Activated CD4-positive, alpha-beta T cell treated with anti-CD3 and anti-CD28 coated beads, Interleukin-2, amount 50 U/mL, for 1 hour (primary cell): Measurements from ENCODE around the gene HPGDS.
"Not testable (repeated sequence)": the region's sequence is repeated elsewhere in the genome, so short reads cannot be mapped to it uniquely, and the experiment has no call there.

Source experiments
- DNase-seq: peaks from one replicate; pipeline ENCODE4 v3.0.0-alpha.2; 2020

The HPGDS gene

DNA sequence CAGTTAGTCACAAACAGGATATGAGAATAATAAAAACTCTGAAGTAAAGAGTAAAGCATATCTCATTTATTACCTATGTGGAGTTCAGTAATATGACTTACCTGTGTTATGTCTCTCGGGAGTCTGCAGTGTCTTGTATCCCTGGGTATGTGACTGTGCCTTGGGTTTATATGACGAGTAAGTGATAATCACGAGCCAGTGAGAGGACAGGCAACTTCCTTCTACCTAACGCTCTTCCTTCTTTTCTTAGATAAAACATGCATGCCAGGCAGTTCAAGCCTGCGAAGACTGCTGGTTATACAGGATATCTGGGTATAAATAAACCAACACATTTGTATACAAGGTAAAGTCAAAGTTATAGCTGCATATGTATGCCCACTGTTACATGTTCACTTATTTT lies at the start of gene HPGDS:
HPGDS (minus strand) TSS at position 143 of the 400 bp plus-strand sequence. CDS start 8,207 bp downstream, outside the sequence.
- no peak for DNase-seq

DNA sequence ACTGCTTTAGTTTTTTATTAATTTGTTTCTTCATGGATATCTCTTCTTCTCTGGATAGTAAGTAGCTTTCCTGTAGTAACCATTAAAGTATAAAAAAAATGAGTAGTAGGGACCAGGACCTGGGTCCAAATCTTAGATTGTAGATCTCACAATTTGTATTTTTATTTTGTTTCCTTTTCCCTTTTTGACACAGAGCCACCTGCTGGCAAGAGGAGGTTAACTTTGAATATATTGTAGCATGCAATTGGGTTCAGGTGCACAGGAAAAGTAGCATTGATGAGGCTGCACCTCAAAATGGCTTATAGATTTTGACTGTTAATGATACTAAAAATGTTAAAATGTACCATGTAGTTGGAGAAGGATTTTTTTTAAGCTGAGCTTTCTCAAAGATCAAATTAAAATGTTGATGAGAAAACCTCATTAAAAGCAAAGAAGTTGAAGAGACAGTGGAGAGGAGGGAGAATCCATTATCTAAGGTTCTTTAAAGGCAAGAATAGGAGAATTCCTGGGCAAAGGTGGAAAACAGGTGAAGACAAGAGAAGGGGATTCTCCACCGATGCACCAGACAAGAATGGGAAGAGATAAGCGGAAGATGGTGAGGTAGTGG lies 48.3 kb upstream of the HPGDS start:
- DNase-seq = no peak

DNA sequence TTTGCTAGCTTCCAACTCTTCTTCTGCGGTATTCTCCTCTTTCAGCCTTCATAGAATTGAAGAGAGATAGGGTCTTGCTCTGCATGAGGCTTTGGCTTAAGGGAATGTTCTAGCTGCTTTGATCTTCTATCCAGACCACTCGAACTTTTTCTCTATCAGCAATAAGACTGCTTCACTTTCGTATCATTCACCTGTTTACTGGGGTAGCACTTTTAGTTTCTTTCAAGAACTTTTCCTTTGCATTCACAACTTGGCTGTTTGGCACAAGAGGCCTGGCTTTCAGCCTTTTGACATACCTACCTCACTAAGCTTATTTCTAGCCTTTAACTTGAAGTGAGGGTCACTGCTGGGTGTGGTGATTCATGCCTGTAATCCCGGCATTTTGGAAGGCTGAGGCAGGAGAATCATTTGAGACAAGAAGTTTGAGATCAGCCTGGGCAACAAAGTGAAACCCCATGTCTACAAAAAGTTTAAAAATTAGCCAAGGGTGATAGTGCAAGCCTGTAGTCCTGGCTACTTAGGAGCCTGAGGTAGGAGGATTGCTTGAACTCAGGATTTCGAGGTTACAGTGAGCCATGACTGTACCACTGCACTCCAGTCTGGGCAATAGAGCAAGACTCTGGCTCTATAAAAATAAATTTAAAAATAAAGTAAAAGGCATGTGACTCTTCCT lies 47.1 kb upstream of the HPGDS start:
- DNase-seq = no peak

DNA sequence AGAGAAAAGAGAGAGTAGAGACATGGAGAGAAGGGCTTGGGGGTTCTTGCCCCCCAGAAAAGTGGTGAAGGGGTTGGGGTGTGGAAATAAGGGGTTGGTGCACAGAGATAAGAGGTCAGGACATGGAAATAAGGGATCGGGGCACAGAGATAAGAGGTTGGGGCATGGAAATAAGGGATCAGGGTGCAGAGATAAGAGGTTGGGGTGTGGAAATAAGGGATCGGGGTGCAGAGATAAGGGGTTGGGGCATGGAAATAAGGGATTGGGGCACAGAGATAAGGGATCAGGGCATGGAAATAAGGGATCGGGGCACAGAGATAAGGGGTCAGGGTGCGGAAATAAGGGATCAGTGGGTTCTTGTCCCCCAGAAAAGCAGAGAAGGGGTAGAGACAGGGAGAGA lies 45.3 kb upstream of the HPGDS start:
- DNase-seq = not testable (repeated sequence)

DNA sequence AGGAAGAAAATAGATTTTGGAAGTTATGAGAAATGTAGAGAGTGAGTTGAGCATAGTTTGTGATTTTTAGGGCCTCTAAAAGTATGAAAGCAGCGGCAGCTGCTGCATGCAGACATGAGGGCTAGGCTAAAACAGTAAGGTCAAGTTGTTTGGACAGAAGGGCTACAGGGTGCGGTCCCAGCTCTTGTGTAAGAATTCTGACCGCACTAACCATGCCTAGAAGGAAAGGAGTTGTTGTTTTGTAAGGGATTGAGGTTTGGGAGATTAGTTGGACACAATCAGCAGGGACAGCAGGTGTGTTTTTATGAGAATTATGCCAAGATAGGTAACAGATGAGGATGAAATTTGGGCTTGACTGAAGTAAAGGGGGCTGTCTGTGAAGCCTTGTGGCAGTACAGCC lies 42.8 kb upstream of the HPGDS start:
- not testable (repeated sequence) for DNase-seq

DNA sequence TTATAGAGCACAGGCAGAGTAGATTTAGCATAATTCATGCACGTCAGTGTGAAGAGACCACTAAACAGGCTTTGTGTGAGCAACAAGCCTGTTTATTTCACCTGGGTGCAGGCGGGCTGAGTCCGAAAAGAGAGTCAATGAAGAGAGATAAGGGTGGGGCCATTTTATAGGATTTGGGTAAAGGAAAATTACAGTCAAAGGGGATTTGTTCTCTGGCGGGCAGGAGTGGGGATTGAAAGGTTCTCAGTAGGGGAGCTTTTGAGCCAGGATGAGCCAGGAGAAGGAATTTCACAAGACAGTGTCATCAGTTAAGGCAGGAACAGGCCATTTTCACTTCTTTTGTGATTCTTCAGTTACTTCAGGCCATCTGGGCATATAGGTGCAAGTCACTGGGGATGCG lies 40.3 kb upstream of the HPGDS start:
- not testable (repeated sequence) for DNase-seq

DNA sequence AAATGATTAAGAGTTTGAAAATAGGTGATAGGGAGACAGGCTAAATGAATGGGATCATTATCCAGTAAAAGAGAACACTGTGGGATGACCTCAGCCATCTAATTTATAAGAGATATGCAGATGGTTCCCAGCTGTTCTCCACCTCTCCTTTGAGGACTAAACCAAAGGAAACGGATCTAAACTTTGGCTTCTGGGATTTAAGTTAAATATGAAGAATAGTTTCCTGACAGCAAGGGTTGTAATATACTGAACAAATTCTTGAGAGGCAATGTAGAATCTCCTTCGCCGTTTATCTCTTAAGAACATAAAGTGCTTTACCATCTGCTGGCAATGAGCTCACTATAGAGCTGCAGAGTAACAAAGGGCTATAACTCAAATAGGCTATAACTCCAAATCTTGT lies 35.4 kb upstream of the HPGDS start:
- no peak for DNase-seq

DNA sequence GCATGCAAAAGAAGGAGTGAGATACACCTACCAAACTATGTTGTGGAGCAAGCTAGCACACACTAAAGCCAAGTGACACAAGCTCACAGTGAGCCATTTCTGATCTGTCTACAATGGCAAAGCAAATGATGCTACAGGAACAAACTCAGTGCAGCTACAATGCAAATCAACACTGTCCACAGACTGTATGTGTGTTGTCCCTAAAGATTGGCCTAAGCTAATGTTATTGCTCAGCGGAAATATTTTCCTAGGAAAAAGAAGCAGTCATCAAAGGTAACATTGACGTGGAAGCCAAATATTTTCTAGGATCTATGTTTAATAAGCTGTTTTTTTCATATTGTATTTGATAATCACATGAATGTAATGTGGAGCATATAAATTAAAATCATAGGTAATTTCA lies 34.7 kb upstream of the HPGDS start:
- DNase-seq = no peak

DNA sequence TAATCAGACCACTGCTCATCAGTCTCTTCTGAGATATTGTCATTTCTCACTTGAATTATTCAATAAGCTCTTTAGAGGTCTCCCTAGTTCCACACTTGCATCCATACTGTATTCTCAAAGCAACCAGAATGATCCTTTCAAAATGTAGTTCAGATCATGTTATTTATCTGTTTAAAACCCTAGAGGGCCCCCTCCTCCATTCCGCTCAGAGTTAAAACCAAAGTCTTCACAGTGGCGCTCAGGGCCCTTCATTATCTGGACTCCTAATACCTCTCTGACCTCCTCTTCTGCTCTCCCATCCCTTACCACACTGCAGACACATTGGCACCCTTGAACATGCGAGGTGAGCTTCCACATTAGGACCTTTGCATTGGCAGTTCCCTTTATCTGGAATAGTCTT lies 32.7 kb upstream of the HPGDS start:
- no peak for DNase-seq

DNA sequence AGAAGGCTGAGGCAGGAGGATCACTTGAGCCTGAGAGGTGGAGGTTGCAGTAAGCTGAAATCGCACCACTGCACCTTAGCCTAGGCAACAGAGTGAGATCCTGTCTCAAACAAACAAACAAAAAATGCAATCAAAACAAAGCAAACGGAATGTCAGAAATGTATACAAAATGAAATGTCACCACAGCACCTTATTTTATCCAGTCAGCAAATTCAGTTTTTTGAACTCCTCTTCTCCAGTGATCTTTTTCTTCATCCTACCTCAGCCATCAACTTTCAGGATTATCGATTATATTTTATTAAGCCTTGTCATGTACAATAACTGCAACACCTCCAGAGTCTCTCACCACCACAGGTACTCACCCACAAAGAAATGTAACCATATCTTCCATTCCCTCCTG lies 31.1 kb upstream of the HPGDS start:
- no peak for DNase-seq

DNA sequence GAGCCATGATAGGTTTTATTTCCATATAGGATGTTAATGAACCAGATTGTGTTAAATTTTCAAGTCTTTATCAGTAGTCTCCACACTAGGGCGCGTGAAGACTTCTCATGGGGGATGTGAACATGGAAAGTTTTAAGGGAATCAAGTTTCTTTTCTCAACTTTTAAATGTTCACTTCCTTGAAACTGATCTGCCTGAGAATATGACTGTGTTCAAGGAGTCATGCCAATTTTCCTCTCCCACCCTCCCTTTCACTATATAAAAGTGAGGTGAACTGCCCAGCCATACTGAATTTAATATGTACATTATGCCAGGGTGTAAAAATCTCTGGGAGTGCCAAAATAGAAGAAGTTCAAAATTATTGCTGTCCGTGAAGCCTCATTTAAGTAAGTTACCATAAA lies 30.4 kb upstream of the HPGDS start:
- no peak for DNase-seq

DNA sequence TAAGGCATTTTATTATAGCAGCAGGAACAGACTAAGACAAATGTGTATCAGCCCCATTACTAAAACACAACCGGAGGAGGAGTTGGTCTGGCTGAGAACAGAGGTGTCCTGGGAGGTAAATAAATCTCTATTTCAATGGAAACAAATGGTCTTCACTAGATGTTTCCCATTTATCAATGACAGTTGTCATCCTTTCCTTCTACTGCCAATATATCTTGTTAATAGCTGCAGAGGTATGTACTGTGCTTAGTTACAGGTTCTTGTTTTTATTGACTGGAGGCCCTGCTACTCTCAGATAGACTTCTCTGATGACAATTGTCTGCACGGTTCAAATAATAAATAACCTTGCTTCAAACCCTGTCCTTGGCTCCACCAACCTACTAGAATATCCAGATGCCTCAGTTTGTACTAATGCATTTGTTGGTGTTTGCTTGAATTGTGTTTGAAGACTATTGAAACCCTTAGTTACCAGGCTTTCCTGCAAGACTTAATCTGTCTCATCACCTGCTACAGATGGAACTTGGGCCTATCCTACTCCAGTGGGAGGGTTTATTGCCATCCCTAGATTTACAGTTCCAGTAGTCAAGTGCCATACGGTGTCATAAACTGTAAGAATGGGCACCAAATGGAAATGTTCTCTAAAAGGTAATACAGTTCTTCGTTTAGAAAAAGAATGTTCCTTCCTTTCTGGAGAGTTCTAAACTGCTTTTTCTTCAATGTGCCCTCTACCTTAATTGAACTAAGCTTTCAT lies 29.8 kb upstream of the HPGDS start:
- DNase-seq = no peak

DNA sequence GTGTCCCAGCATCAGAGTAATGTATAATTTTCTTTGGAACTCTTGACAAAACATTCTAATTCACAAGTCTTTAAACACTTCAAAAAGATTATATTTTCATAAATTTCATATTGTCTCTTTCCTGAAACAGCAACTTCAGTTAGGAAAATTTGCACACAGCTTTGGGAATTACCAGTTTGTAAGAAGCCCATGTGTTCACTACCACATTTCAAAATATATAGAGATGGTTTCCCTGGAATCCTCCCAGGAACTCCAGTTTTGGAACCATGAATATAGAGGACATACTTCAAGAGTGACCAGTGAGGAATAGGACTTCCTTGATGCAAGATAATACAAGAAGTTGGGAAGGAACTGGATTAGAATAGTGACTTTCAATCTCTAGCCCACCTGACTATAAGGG lies 28.7 kb upstream of the HPGDS start:
- DNase-seq = no peak

DNA sequence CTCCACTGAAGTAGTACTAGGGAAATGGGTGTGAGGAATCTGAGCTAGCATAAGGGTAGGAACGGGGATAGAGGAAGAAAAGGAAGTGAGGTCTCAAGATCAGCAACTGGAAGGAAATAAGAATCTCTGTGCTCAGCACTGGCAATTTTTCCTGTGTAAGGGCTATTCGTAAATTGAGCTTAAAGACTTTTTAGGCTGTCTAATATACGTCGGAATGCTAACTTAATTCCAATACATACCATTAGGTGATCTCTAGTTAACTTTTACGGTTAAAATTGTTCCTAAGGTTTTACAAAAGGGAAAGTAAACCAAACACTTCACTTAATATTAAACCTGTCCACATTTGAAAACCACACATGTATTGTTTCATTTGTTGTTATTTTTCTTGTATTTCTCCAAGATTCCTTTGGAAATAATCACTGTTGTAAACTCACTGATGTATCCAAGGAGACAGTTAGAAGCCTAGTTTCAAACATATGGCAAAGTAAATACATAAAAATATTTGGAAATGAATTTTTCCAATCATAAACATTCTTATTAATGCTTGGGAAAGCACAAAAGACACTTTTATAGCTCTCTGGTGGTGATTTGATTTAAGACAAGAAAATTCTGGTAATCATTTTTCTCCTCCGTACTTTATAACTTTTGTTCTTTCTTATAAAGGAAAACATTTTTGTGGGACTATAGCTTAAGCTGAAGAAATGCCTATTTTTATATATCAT lies 28.1 kb upstream of the HPGDS start:
- DNase-seq = no peak

DNA sequence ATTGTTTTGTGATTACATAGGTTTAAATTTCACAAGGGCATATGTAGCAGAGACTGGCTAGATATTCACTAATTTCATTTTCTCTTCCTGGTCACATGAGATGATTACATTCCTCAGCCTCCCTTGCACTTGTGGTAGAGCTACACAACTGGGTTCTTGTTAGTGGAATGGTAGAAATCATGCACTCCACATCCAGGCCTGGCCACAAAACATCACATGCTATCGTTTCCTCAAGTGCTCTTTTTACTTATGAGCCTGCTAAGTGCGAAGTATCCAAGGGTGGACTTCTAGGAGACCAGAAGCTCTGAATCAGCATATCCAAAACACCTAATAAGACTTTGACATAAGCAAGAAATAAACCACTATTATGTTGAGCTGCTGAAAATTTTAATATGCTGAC lies 26.4 kb upstream of the HPGDS start:
- DNase-seq = no peak

DNA sequence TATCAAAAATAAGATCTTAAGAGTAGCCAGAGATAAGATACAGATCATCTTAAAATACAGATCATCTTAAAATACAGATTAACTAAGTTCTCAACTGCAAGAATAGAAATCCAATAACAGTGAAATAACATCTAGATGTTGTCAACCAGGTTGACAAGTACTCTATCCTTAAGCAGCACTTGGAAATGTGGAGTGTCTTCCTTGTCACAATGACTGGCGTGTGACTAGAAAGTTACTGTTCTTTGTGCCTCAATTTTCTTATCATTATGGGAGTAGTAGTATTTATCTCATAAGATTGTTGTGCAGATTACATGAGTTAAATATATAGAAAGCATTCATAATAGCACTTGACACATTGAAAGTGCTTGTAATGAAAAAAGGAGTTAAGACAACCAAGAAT lies 25.8 kb upstream of the HPGDS start:
- no peak for DNase-seq

DNA sequence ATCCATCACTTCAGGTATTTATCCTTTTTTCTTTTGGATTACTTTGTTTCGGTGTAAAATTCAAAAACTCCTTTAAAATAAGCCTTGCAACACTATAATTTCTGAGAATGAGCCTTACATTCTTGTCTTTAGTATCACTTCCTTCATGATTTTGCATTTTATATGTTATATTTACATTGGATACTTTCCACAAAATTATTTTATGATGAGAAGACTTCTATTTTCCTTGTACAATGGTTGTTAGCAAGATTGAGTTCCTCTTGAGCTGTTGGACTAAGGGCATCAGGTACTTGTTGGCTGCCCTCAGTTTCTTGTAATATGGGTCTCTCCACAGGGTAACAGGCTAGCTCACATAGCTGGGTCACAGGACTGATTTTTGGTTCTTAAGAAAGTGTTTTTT lies 22.7 kb upstream of the HPGDS start:
- no peak for DNase-seq

DNA sequence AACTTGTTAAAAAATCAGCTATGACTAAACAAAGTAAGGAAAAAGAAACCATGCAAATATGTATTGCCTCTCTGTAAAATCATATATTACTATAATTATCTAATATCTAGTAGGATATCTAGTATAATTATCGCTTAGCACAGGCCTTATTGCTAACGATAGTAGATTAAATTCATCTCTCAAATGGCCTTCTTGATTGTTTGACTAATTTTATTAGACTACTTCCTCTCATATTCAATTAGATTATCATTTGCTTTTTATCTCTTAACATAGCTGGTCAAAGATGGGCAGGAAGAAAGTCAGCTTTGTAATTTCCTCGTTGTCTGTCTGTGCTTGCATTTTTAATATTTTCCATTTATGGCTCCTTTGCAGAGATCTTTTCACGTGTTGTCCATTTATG lies 21.9 kb upstream of the HPGDS start:
- no peak for DNase-seq

DNA sequence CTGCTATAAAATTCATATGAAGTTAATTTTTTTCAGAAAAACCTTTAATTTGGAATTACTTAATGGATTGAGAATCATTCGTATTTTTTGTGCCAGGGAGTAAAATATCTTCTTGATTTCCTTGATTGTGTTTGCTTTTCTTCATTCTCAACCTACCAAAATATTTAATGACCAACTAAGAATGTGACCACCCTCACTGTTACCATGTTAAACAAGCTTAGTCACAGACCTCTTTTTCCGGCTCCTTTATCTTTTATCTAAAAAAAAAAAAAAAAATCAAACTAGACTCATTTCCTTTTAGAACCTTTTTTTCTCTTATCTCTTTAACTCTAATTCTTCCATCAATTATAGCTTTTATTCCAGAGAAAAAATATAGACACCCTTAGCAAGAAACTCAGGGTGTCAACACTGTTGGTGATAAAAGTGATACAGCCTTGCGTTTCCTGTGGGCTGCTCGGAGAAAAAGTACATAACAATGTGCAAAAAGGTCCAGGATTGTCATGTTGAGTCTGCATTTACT lies 20.6 kb upstream of the HPGDS start:
- DNase-seq = no peak

DNA sequence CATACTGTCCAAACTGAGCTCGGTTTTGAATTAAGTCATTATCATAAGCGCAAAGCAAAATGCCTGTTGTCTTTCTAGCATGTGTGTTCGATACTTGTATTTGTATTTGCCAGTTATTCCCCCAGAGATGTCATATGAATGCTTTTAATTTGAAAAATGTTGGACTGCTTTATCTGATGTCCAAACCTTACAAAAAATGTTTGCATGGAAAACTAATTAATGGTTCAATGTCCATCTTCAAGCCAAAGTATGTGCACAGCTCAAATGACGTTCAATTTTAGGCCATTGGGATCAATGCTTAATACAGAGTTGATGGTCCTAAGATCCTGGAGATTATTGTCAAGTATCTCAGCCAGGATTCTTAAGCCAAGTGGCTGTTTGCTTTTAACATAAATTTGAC lies 17.2 kb upstream of the HPGDS start:
- DNase-seq = no peak

DNA sequence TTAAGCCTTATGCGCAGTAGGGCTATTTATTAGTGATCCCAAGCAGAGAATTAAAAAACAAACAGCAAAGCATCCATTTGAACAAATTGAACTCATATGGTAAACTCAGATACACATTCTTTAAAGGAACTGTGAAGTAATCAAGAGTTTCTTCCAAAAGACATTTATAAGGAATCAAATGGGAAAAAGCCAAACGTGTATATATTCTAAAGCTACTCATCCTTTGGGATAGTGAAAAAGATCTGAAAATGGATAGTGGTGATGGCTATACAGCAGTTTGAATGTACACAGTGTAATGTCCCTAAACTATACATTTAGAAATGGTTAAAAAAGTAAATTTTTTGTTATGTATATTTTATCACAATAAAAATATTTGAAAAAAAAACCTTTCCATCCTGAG lies 16.6 kb upstream of the HPGDS start:
- no peak for DNase-seq

DNA sequence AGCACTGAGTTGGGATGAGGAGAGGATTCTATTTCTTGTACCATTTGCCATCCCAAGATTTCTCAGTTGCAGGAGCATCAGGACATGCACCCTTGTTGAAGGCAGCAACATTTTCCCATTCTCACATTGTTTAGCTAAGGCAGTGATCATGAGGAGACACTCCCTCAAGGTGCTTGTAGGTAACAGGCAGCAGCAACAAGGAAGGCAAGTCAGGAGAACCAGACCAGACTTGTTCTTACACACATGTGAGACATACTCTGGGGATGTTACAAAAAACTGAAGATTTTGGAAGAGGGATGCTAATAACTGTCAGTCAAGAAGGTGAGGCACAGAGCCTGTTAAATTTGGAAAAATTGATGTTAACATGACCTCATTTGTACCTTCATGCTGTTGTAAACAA lies 15.5 kb upstream of the HPGDS start:
- no peak for DNase-seq

DNA sequence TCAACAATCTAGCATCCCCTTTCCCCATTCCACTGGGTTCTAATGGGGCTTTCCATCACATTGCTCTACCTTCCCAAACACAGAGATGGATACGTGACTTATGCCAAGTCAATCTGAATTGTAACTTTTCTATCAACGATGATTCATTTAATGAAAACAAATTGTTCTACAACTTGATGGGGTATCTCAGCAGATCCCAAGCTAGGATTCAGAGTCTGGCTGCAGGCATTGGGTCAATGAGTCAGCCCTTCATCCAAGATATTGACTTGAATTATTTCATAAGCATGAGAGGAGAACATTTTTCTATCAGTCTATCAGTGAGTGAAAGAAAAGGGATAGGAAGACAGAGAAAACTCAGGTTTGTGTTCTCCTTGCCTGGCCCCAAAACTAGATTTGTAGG lies 15.0 kb upstream of the HPGDS start:
- no peak for DNase-seq

DNA sequence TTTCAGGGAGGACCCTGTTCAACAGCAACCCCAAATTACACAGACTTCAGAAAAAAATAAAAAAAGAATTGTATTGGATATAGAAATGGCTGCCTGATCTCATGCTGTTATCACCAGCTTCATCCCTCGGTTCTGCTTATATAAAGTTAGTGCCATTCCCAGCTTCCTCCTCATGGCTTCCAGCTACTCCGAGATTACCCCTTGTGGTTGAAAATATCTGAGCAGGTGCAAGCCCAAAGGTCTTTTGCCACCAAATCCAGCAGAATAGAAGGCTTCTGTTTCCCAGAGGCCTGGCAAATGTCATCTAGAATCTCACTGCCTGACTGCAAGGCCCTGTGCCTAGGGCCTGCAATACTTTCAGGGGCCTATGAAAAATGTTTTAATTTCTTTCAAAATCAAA lies 13.8 kb upstream of the HPGDS start:
- DNase-seq = no peak
